ENCODE measurements around the gene TADA3. TPM values are rescaled to one million over a fixed set of nuclear protein-coding genes. Genes with fewer than 3 reads are reported as not detected.

Gene TADA3
- total RNA-seq, 1 donor from 2014 or later, result 63.4 TPM

- H3K4me1 Mint-ChIP-seq (ENCODE audit: unreplicated experiment), result no peaks in the 10 kb centered on the region
- no peak overlapping the region for H3K27ac Mint-ChIP-seq (ENCODE audit: unreplicated experiment)
- H3K4me3 Mint-ChIP-seq (ENCODE audit: unreplicated experiment), result no peak overlapping the region
- DNase-seq (ENCODE audit: extremely low spot score, unreplicated experiment), result no peak
- H3K27me3 Mint-ChIP-seq (ENCODE audit: unreplicated experiment), result no peaks in the 10 kb centered on the region
- TF ChIP-seq CTCF (IDR thresholded peaks at IDR 0.05), result peak; percentile 47
- H3K9me3 Mint-ChIP-seq (ENCODE audit: unreplicated experiment), result no peaks in the 10 kb centered on the region
- peaks cover 6% of the 10 kb centered on the region for H3K36me3 Mint-ChIP-seq (ENCODE audit: unreplicated experiment)
Observed at GRCh38 chr3:9826815-9827573, 34.7 kb upstream of the TADA3 start.

GRCh38 chr3:9825451-9826040, 33.3 kb upstream of the TADA3 start:
- TF ChIP-seq CTCF (IDR thresholded peaks at IDR 0.05), result no peak
- Mint-ChIP-seq H3K27me3 (ENCODE audit: unreplicated experiment) (no peaks in the 10 kb centered on the region), H3K4me3 (ENCODE audit: unreplicated experiment) (no peak overlapping the region)

DNA sequence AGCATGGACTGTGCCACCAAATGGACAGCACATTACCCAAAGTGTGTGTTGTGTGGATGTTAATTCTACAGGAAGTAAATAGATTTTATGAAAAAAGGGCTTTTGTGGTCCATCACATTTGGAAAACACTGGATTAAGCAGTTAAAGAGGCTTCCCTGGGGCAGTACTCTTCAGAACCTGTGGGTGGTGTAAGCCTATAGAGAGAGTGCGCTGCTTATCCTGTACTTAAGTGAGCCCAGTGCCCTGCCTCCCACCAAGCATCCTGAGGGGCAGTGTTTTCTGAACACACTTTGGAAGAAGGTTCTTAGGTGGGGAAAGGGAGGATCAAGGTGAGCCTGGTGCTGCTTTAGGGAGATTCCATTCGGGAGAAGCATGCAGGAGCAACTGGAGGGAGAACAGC, 28.7 kb upstream of the TADA3 start:
- Mint-ChIP-seq H3K27me3 (ENCODE audit: unreplicated experiment) (no peaks in the 10 kb centered on the region), H3K9me3 (ENCODE audit: unreplicated experiment) (no peaks in the 10 kb centered on the region), H3K27ac (ENCODE audit: unreplicated experiment) (no peak overlapping the region), H3K4me3 (ENCODE audit: unreplicated experiment) (no peak overlapping the region), H3K4me1 (ENCODE audit: unreplicated experiment) (no peaks in the 10 kb centered on the region), H3K36me3 (ENCODE audit: unreplicated experiment) (peaks cover 2% of the 10 kb centered on the region)
- no peak for DNase-seq (ENCODE audit: extremely low spot score, unreplicated experiment)
- peak; percentile 37 for TF ChIP-seq CTCF (IDR thresholded peaks at IDR 0.05)

More at GRCh38 chr3:9825451-9826040, 33.3 kb upstream of the TADA3 start:
- peaks cover 5% of the 10 kb centered on the region for H3K36me3 Mint-ChIP-seq (ENCODE audit: unreplicated experiment)
- no peak for DNase-seq (ENCODE audit: extremely low spot score, unreplicated experiment)
- no peaks in the 10 kb centered on the region for H3K4me1 Mint-ChIP-seq (ENCODE audit: unreplicated experiment)
- H3K9me3 Mint-ChIP-seq (ENCODE audit: unreplicated experiment), result no peaks in the 10 kb centered on the region
- no peak overlapping the region for H3K27ac Mint-ChIP-seq (ENCODE audit: unreplicated experiment)

- TF ChIP-seq CTCF (IDR thresholded peaks at IDR 0.05), result no peak
- no peaks in the 10 kb centered on the region for H3K27me3 Mint-ChIP-seq (ENCODE audit: unreplicated experiment)
- DNase-seq (ENCODE audit: extremely low spot score, unreplicated experiment), result no peak
- no peaks in the 10 kb centered on the region for H3K4me1 Mint-ChIP-seq (ENCODE audit: unreplicated experiment)
- H3K36me3 Mint-ChIP-seq (ENCODE audit: unreplicated experiment), result peaks cover 3% of the 10 kb centered on the region
- H3K4me3 Mint-ChIP-seq (ENCODE audit: unreplicated experiment), result no peak overlapping the region
- H3K9me3 Mint-ChIP-seq (ENCODE audit: unreplicated experiment), result no peaks in the 10 kb centered on the region
- H3K27ac Mint-ChIP-seq (ENCODE audit: unreplicated experiment), result no peak overlapping the region
Observed at GRCh38 chr3:9820543-9820942, 28.3 kb upstream of the TADA3 start.

GRCh38 chr3:9818666-9819335, 26.5 kb upstream of the TADA3 start:
- no peak for DNase-seq (ENCODE audit: extremely low spot score, unreplicated experiment)
- no peak for TF ChIP-seq CTCF (IDR thresholded peaks at IDR 0.05)
- peaks cover 3% of the 10 kb centered on the region for H3K36me3 Mint-ChIP-seq (ENCODE audit: unreplicated experiment)
- no peak overlapping the region for H3K4me3 Mint-ChIP-seq (ENCODE audit: unreplicated experiment)
- H3K27ac Mint-ChIP-seq (ENCODE audit: unreplicated experiment), result no peak overlapping the region
- no peaks in the 10 kb centered on the region for H3K4me1 Mint-ChIP-seq (ENCODE audit: unreplicated experiment)
- no peaks in the 10 kb centered on the region for H3K27me3 Mint-ChIP-seq (ENCODE audit: unreplicated experiment)
- no peaks in the 10 kb centered on the region for H3K9me3 Mint-ChIP-seq (ENCODE audit: unreplicated experiment)

Data from osteocyte (in vitro differentiated cells).